ENCODE data around the gene PPP1R36. TPM values are rescaled to one million over a fixed set of nuclear protein-coding genes. Genes with fewer than 3 reads are reported as not detected.

Gene PPP1R36
- total and polyA plus RNA-seq, 2 of the 8 experiments (the other 6 are each of a cell fraction or from before 2014, with no cell fraction given): 0.39 to 0.93 TPM

DNA sequence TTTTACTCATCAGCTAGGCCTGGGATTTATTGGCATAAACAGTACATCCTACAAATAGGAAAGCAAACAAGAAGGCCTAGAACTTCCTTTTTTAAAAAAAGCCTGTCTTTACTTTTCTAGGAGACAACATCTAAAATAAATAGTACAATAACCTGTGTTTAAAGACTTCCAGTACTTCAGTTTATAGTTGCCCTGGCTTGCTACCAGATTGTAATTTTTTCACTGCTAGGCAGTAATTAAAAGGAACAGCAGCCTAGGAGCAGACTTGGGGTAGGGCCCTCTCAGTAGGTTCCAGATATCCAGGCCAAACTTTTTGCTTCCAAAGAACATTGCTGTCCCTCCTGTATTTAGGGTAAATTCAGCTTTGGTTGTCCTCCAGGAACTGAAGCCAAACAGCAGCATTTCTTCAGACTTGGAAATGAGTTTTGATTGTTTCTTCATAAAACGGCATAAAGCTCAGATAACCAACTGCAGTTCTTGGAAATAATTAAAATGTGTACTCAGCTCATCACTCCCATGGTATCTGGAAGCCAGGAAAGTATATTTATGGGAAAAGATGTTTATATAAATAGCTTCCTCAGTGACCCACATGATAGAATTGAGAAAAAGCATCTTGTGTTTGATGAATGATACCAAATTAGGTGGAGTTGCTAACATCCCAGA is 61.7 kb downstream of the PPP1R36 start (continued):
- TF ChIP-seq, protein P1, sequence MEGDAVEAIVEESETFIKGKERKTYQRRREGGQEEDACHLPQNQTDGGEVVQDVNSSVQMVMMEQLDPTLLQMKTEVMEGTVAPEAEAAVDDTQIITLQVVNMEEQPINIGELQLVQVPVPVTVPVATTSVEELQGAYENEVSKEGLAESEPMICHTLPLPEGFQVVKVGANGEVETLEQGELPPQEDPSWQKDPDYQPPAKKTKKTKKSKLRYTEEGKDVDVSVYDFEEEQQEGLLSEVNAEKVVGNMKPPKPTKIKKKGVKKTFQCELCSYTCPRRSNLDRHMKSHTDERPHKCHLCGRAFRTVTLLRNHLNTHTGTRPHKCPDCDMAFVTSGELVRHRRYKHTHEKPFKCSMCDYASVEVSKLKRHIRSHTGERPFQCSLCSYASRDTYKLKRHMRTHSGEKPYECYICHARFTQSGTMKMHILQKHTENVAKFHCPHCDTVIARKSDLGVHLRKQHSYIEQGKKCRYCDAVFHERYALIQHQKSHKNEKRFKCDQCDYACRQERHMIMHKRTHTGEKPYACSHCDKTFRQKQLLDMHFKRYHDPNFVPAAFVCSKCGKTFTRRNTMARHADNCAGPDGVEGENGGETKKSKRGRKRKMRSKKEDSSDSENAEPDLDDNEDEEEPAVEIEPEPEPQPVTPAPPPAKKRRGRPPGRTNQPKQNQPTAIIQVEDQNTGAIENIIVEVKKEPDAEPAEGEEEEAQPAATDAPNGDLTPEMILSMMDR (IDR thresholded peaks at IDR 0.05; ENCODE audit: control extremely low read depth in 1 of 3, insufficient read depth in 1 of 3, low read depth in 1 of 3, low read length in 3 of 3): no peak
- TF ChIP-seq GTF2F1 (IDR thresholded peaks at IDR 0.05; ENCODE audit: borderline replicate concordance, low read depth, low read length) (no peak), TEAD4 (IDR thresholded peaks at IDR 0.05; ENCODE audit: low read depth, low read length) (no peak)
